HG02678 (cell line): ENCODE results near the gene TIGD2.
"Not testable (repeated sequence)": the region's sequence is repeated elsewhere in the genome, so short reads cannot be mapped to it uniquely, and the experiment has no call there.

ENCODE experiments used
- ATAC-seq: cut with Tn5 transposase; IDR thresholded peaks from one replicate; pipeline ENCODE4 v1.9.1; 2021; ENCODE audit warnings: mild to moderate bottlenecking, moderate library complexity; ENCODE audit not compliant: unreplicated experiment

The TIGD2 gene

GRCh38 chr4:89119166-89119565 lies 7.8 kb downstream of the TIGD2 start:
- no peak for ATAC-seq

- no peak for ATAC-seq
These were observed 8.5 kb downstream of the TIGD2 start for GRCh38 chr4:89119836-89120235.

GRCh38 chr4:89121387-89122068 lies 10.2 kb downstream of the TIGD2 start:
- ATAC-seq = no peak

- ATAC-seq = no peak
These were observed 12.1 kb downstream of the TIGD2 start for GRCh38 chr4:89123451-89123851.

GRCh38 chr4:89125901-89126782 lies 14.8 kb downstream of the TIGD2 start:
- no peak for ATAC-seq

- no peak for ATAC-seq
These were observed 17.8 kb downstream of the TIGD2 start for GRCh38 chr4:89129080-89129640.

- no peak for ATAC-seq
These were observed 23.5 kb downstream of the TIGD2 start for GRCh38 chr4:89134775-89135319.

GRCh38 chr4:89136525-89136924 lies 25.2 kb downstream of the TIGD2 start:
- no peak for ATAC-seq

- no peak for ATAC-seq
These were observed 25.9 kb downstream of the TIGD2 start for GRCh38 chr4:89137231-89137630.

GRCh38 chr4:89137695-89138094 lies 26.4 kb downstream of the TIGD2 start:
- no peak for ATAC-seq

GRCh38 chr4:89140168-89140759 lies 28.9 kb downstream of the TIGD2 start:
- ATAC-seq = no peak

GRCh38 chr4:89142691-89143669 lies 31.6 kb downstream of the TIGD2 start:
- ATAC-seq = peak; percentile 87

GRCh38 chr4:89144652-89145051 lies 33.3 kb downstream of the TIGD2 start:
- not testable (repeated sequence) for ATAC-seq

GRCh38 chr4:89146196-89146595 lies 34.9 kb downstream of the TIGD2 start:
- no peak for ATAC-seq

GRCh38 chr4:89152972-89153371 lies 41.6 kb downstream of the TIGD2 start:
- no peak for ATAC-seq

- ATAC-seq = no peak
These were observed 45.0 kb downstream of the TIGD2 start for GRCh38 chr4:89156174-89156914.

GRCh38 chr4:89157488-89158024 lies 46.2 kb downstream of the TIGD2 start:
- no peak for ATAC-seq

- peak; percentile 62 for ATAC-seq
These were observed 47.7 kb downstream of the TIGD2 start for GRCh38 chr4:89158884-89159503.

- ATAC-seq = no peak
These were observed 49.5 kb downstream of the TIGD2 start for GRCh38 chr4:89160806-89161205.
